Ecto neural progenitor cell (in vitro differentiated cells): ENCODE results near the gene PRKAR1A.

Experiments
- DNase-seq: peaks from one replicate; pipeline ENCODE4 v3.0.0-alpha.2; 2018; ENCODE audit warnings: low spot score

The PRKAR1A gene

DNA sequence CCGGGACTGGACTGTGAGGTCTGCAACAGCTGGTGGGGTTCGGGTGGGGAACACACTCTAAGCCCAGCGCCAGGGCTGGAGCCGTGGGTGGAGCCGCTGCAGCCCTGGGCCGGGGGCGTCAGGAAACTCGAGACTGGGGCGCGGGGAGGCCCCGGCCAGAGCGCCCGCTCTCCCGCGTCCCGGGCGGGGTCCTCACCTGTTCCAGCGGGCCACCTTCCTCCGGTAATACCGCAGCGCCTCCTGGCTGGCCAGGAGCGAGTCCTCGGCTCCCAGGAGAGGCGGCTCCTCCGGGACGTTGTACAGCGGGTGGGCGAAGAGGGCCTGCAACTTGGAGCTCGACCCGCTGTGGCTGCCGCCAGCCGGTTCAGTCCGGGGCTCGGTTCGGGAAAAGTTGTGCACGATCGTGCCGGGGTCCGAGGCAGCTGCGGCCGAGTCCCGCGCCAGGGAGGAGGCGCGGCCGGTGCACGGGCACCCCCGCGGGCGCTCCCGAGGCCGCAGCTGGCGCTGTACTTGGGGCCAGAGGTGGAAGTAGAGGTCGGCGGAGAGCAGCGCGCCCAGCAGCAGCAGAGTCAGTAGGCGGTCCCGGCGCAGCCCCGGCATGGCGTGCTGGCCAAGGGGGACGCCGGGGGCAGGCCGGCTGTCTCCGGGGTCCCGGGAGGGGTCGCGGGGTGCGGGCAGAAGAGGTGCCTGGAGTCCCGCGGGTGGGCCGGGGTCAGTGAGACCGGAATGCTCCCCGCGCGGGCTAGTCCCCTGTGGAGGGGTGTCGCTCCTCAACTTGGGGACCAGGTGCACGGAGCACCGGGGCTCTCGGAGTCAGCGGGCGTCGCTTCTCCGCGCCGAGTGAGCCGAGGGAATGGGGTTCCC, 88.1 kb downstream of the PRKAR1A start:
- DNase-seq, result peak; percentile 84
